Right lobe of liver (tissue), 4 donors: Measurements from ENCODE around the gene PTPRN2.

ENCODE experiments used
- CTCF ChIP-seq, 4 donors: fragments of 200-600 bp in 3 of 4; fragments of 450-650 bp in 1 of 4; IDR thresholded peaks; one replicate each; pipeline versions ENCODE4 v1.5.1 to v1.8.0; 2016 to 2022; ENCODE audit warnings: antibody characterized with exemption in 4 of 4, mild to moderate bottlenecking in 2 of 4
- POLR2A ChIP-seq: fragments of 450-650 bp; IDR thresholded peaks from one replicate; pipeline ENCODE4 v1.6.1; 2017; ENCODE audit warnings: antibody characterized with exemption, mild to moderate bottlenecking
- donor health status: DM: no; HTN: no; CAD: no.
- donor health status: DM: no; HTN: no; CAD: no.
- donor health status: DM: no; HTN: yes; CAD: no.

DNA sequence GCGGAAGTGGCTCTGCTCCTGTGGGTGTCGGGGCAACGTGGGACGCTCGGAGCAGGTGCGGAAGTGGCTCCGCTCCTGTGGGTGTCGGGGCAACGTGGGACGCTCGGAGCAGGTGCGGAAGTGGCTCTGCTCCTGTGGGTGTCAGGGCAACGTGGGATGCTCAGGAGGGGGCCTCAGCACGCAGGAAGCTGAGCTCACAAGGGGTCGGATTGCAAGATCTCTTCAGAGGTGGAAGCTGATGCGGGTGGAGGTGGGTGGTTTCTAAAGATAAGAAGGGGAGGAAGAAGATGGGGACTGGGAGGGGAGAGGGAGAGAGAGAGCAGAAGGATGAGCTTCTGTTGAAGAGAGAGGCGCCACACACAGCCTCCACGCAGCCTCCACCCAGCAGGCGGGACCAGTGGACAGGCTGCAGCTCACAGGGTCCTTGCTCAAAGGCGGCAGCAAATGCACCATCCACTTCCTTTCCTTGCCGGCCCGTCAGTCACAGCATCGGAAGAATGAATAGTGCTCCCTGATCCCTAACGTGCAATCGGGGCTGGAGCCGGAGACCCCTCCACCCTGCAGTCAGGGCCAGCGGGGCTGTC is 78.7 kb downstream of the PTPRN2 start:
- TF ChIP-seq CTCF (IDR thresholded peaks at IDR 0.05) (no peak), POLR2A (no peak)
